Ovary (tissue), 3 donors: ENCODE data around the gene C1orf50.

Experiments used
- EP300 ChIP-seq: sonication (generic); formaldehyde crosslinking; IDR thresholded peaks from one replicate; pipeline ENCODE4 v1.6.1; 2017; ENCODE audit warnings: antibody characterized with exemption
- TF ChIP-seq, protein P1 (sequence below), 3 donors: fragments of 450-650 bp in 2 of 3; fragments of 200-600 bp in 1 of 3; IDR thresholded peaks; one replicate each; pipeline versions ENCODE4 v1.5.1 to v1.8.0; 2016 to 2022; ENCODE audit warnings: antibody characterized with exemption in 3 of 3, mild to moderate bottlenecking in 1 of 3
- donor health status: DM: no; HTN: no; CAD: no.

GRCh38 chr1:42746436-42747105 lies 20.5 kb upstream of the C1orf50 start:
- TF ChIP-seq, protein P1, sequence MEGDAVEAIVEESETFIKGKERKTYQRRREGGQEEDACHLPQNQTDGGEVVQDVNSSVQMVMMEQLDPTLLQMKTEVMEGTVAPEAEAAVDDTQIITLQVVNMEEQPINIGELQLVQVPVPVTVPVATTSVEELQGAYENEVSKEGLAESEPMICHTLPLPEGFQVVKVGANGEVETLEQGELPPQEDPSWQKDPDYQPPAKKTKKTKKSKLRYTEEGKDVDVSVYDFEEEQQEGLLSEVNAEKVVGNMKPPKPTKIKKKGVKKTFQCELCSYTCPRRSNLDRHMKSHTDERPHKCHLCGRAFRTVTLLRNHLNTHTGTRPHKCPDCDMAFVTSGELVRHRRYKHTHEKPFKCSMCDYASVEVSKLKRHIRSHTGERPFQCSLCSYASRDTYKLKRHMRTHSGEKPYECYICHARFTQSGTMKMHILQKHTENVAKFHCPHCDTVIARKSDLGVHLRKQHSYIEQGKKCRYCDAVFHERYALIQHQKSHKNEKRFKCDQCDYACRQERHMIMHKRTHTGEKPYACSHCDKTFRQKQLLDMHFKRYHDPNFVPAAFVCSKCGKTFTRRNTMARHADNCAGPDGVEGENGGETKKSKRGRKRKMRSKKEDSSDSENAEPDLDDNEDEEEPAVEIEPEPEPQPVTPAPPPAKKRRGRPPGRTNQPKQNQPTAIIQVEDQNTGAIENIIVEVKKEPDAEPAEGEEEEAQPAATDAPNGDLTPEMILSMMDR (IDR thresholded peaks at IDR 0.05) = no peak
- TF ChIP-seq EP300 = no peak
